ENCODE results near the gene VANGL2.

VANGL2 gene

GRCh38 chr1:160412028-160412362 lies 11.6 kb downstream of the VANGL2 start:
- Mint-ChIP-seq H3K9me3 (no peaks in the 10 kb centered on the region), H3K4me1 (no peaks in the 10 kb centered on the region), H3K36me3 (ENCODE audit: insufficient read depth) (no peaks in the 10 kb centered on the region), H3K27ac (ENCODE audit: low read depth) (no peak overlapping the region), H3K4me3 (no peak overlapping the region), H3K27me3 (no peaks in the 10 kb centered on the region)
- no peak for DNase-seq (ENCODE audit: low spot score in 2 of 2)
- no peak for ATAC-seq (replicated peaks; ENCODE audit: extremely low read depth, poor library complexity, severe bottlenecking)

GRCh38 chr1:160413716-160414115 lies 13.4 kb downstream of the VANGL2 start:
- H3K9me3 Mint-ChIP-seq, result no peaks in the 10 kb centered on the region
- H3K36me3 Mint-ChIP-seq (ENCODE audit: insufficient read depth), result no peaks in the 10 kb centered on the region
- ATAC-seq (replicated peaks; ENCODE audit: extremely low read depth, poor library complexity, severe bottlenecking) (no peak), DNase-seq (ENCODE audit: low spot score in 2 of 2) (no peak)
- H3K4me1 Mint-ChIP-seq, result no peaks in the 10 kb centered on the region
- no peaks in the 10 kb centered on the region for H3K27me3 Mint-ChIP-seq
- H3K27ac Mint-ChIP-seq (ENCODE audit: low read depth), result no peak overlapping the region
- H3K4me3 Mint-ChIP-seq, result no peak overlapping the region

GRCh38 chr1:160414881-160415280 lies 14.5 kb downstream of the VANGL2 start:
- Mint-ChIP-seq H3K36me3 (ENCODE audit: insufficient read depth) (peaks cover 2% of the 10 kb centered on the region), H3K27me3 (peaks cover 1% of the 10 kb centered on the region), H3K4me1 (no peaks in the 10 kb centered on the region), H3K4me3 (no peak overlapping the region), H3K9me3 (no peaks in the 10 kb centered on the region), H3K27ac (ENCODE audit: low read depth) (no peak overlapping the region)
- no peak for ATAC-seq (replicated peaks; ENCODE audit: extremely low read depth, poor library complexity, severe bottlenecking)
- no peak for DNase-seq (ENCODE audit: low spot score in 2 of 2)

GRCh38 chr1:160415696-160416290 lies 15.4 kb downstream of the VANGL2 start:
- peaks cover 10% of the 10 kb centered on the region for H3K27me3 Mint-ChIP-seq
- no peaks in the 10 kb centered on the region for H3K4me1 Mint-ChIP-seq
- ATAC-seq (replicated peaks; ENCODE audit: extremely low read depth, poor library complexity, severe bottlenecking) (no peak), DNase-seq (ENCODE audit: low spot score in 2 of 2) (no peak)
- H3K36me3 Mint-ChIP-seq (ENCODE audit: insufficient read depth), result peaks cover 2% of the 10 kb centered on the region
- no peaks in the 10 kb centered on the region for H3K9me3 Mint-ChIP-seq
- H3K27ac Mint-ChIP-seq (ENCODE audit: low read depth), result no peak overlapping the region
- H3K4me3 Mint-ChIP-seq, result no peak overlapping the region

- ATAC-seq (replicated peaks; ENCODE audit: extremely low read depth, poor library complexity, severe bottlenecking) (no peak), DNase-seq (ENCODE audit: low spot score in 2 of 2) (no peak)
These were observed 16.0 kb downstream of the VANGL2 start for GRCh38 chr1:160416369-160416768.

GRCh38 chr1:160418483-160418882 lies 18.1 kb downstream of the VANGL2 start:
- Mint-ChIP-seq H3K9me3 (no peaks in the 10 kb centered on the region), H3K27ac (ENCODE audit: low read depth) (no peak overlapping the region), H3K4me3 (no peak overlapping the region), H3K36me3 (ENCODE audit: insufficient read depth) (peaks cover 2% of the 10 kb centered on the region), H3K4me1 (no peaks in the 10 kb centered on the region), H3K27me3 (peaks cover 12% of the 10 kb centered on the region)
- no peak for ATAC-seq (replicated peaks; ENCODE audit: extremely low read depth, poor library complexity, severe bottlenecking)
- DNase-seq (ENCODE audit: low spot score in 2 of 2), result no peak

More at GRCh38 chr1:160416369-160416768, 16.0 kb downstream of the VANGL2 start:
- Mint-ChIP-seq H3K4me3 (no peak overlapping the region), H3K27me3 (peaks cover 12% of the 10 kb centered on the region), H3K36me3 (ENCODE audit: insufficient read depth) (peaks cover 2% of the 10 kb centered on the region), H3K4me1 (no peaks in the 10 kb centered on the region), H3K9me3 (no peaks in the 10 kb centered on the region), H3K27ac (ENCODE audit: low read depth) (no peak overlapping the region)

GRCh38 chr1:160419150-160419837 lies 18.9 kb downstream of the VANGL2 start:
- no peak overlapping the region for H3K4me3 Mint-ChIP-seq

GRCh38 chr1:160419838-160420169 lies 19.4 kb downstream of the VANGL2 start:
- Mint-ChIP-seq H3K27ac (ENCODE audit: low read depth) (no peak overlapping the region), H3K4me1 (no peaks in the 10 kb centered on the region), H3K9me3 (no peaks in the 10 kb centered on the region), H3K27me3 (peaks cover 12% of the 10 kb centered on the region), H3K4me3 (no peak overlapping the region), H3K36me3 (ENCODE audit: insufficient read depth) (peaks cover 2% of the 10 kb centered on the region)
- DNase-seq (ENCODE audit: low spot score in 2 of 2) (no peak), ATAC-seq (replicated peaks; ENCODE audit: extremely low read depth, poor library complexity, severe bottlenecking) (no peak)

More at GRCh38 chr1:160419150-160419837, 18.9 kb downstream of the VANGL2 start:
- Mint-ChIP-seq H3K27me3 (peaks cover 12% of the 10 kb centered on the region), H3K36me3 (ENCODE audit: insufficient read depth) (peaks cover 2% of the 10 kb centered on the region), H3K4me1 (no peaks in the 10 kb centered on the region), H3K9me3 (no peaks in the 10 kb centered on the region), H3K27ac (ENCODE audit: low read depth) (no peak overlapping the region)
- no peak for ATAC-seq (replicated peaks; ENCODE audit: extremely low read depth, poor library complexity, severe bottlenecking)
- DNase-seq (ENCODE audit: low spot score in 2 of 2), result no peak

GRCh38 chr1:160420881-160421842 lies 20.8 kb downstream of the VANGL2 start:
- no peaks in the 10 kb centered on the region for H3K4me1 Mint-ChIP-seq
- ATAC-seq (replicated peaks; ENCODE audit: extremely low read depth, poor library complexity, severe bottlenecking) (no peak), DNase-seq (ENCODE audit: low spot score in 2 of 2) (no peak)
- no peak overlapping the region for H3K4me3 Mint-ChIP-seq
- no peaks in the 10 kb centered on the region for H3K9me3 Mint-ChIP-seq
- H3K27ac Mint-ChIP-seq (ENCODE audit: low read depth), result no peak overlapping the region
- H3K27me3 Mint-ChIP-seq, result peaks cover 12% of the 10 kb centered on the region
- H3K36me3 Mint-ChIP-seq (ENCODE audit: insufficient read depth), result peaks cover 2% of the 10 kb centered on the region

- H3K27me3 Mint-ChIP-seq, result peaks cover 12% of the 10 kb centered on the region
- H3K4me3 Mint-ChIP-seq, result no peak overlapping the region
- DNase-seq (ENCODE audit: low spot score in 2 of 2) (no peak), ATAC-seq (replicated peaks; ENCODE audit: extremely low read depth, poor library complexity, severe bottlenecking) (no peak)
- no peaks in the 10 kb centered on the region for H3K4me1 Mint-ChIP-seq
- H3K27ac Mint-ChIP-seq (ENCODE audit: low read depth), result no peak overlapping the region
- H3K36me3 Mint-ChIP-seq (ENCODE audit: insufficient read depth), result peaks cover 2% of the 10 kb centered on the region
- no peaks in the 10 kb centered on the region for H3K9me3 Mint-ChIP-seq
These were observed 21.5 kb downstream of the VANGL2 start for GRCh38 chr1:160421881-160422280.

GRCh38 chr1:160423966-160424365 lies 23.6 kb downstream of the VANGL2 start:
- peaks cover 12% of the 10 kb centered on the region for H3K27me3 Mint-ChIP-seq
- no peak overlapping the region for H3K27ac Mint-ChIP-seq (ENCODE audit: low read depth)
- H3K4me1 Mint-ChIP-seq, result peaks cover 15% of the 10 kb centered on the region
- ATAC-seq (replicated peaks; ENCODE audit: extremely low read depth, poor library complexity, severe bottlenecking), result no peak
- no peaks in the 10 kb centered on the region for H3K9me3 Mint-ChIP-seq
- no peak for DNase-seq (ENCODE audit: low spot score in 2 of 2)
- no peak overlapping the region for H3K4me3 Mint-ChIP-seq
- peaks cover 4% of the 10 kb centered on the region for H3K36me3 Mint-ChIP-seq (ENCODE audit: insufficient read depth)

- ATAC-seq (replicated peaks; ENCODE audit: extremely low read depth, poor library complexity, severe bottlenecking) (no peak), DNase-seq (ENCODE audit: low spot score in 2 of 2) (no peak)
- Mint-ChIP-seq H3K27ac (ENCODE audit: low read depth) (no peak overlapping the region), H3K27me3 (peaks cover 2% of the 10 kb centered on the region), H3K36me3 (ENCODE audit: insufficient read depth) (peaks cover 8% of the 10 kb centered on the region), H3K9me3 (no peaks in the 10 kb centered on the region), H3K4me1 (peaks cover 34% of the 10 kb centered on the region), H3K4me3 (no peak overlapping the region)
These were observed 25.5 kb downstream of the VANGL2 start for GRCh38 chr1:160425847-160426246.

All from central memory CD8-positive, alpha-beta T cell (primary cell).